Peyer's patch (tissue), 4 donors: ENCODE results near the gene CYP3A7.

ENCODE experiments used
- CTCF ChIP-seq, 6 experiments: fragments of 450-650 bp in 4 of 6; fragments of 200-600 bp in 2 of 6; sonication (generic) in 1 of 6; IDR thresholded peaks; one replicate each; pipeline ENCODE4 v1.5.1; 2017 to 2019; ENCODE audit warnings: antibody characterized with exemption in 6 of 6, mild to moderate bottlenecking in 3 of 6, moderate library complexity in 1 of 6
- POLR2A ChIP-seq, 2 donors: fragments of 450-650 bp; IDR thresholded peaks; one replicate each; pipeline ENCODE4 v1.5.1; 2017; ENCODE audit warnings: antibody characterized with exemption in 2 of 2, mild to moderate bottlenecking in 2 of 2, moderate library complexity in 2 of 2

GRCh38 chr7:99782012-99782953, 47.3 kb upstream of the CYP3A7 start:
- TF ChIP-seq CTCF (IDR thresholded peaks at IDR 0.05), result no peak
- TF ChIP-seq POLR2A (IDR thresholded peaks at IDR 0.05), result peak in 1 of 2 donors; percentile 8
